ENCODE data around the gene GRN. TPM values are rescaled to one million over a fixed set of nuclear protein-coding genes. Genes with fewer than 3 reads are reported as not detected.
"Not testable (repeated sequence)": the region's sequence is repeated elsewhere in the genome, so short reads cannot be mapped to it uniquely, and the experiment has no call there.

Gene GRN
- total RNA-seq, 4 donors from 2014 or later: 546 to 1,119 (median 694) TPM

GRCh38 chr17:44345454-44346026 lies 438 bp downstream of the GRN start:
- H3K27me3 ChIP-seq: no peaks in the 10 kb centered on the region
- intact Hi-C loops (cut with DNase I; ENCODE audit: low total_unique reads): no loop called here
- H3K4me3 ChIP-seq: peak overlapping the region; percentile 57 to 98 (median 86)
- TF ChIP-seq CTCF (IDR thresholded peaks at IDR 0.05): peak; percentile 24 to 37 (median 29)
- TF ChIP-seq POLR2A (IDR thresholded peaks at IDR 0.05): peak; percentile 70
- no peak for TF ChIP-seq EP300 (IDR thresholded peaks at IDR 0.05; ENCODE audit: low read depth)
- TF ChIP-seq POLR2AphosphoS5 (IDR thresholded peaks at IDR 0.05): peak in 1 of 3 donors; percentile 13
- DNase-seq: peak; percentile 66
- 3% methylated on average over 18 of the region's 21 CpGs; no CpG with 5 or more reads in 1 of the 2 donors for WGBS, 2 donors (ENCODE audit: low coverage in 1 of 2)
- no peaks in the 10 kb centered on the region for H3K9me3 ChIP-seq
- no peaks in the 10 kb centered on the region for H3K36me3 ChIP-seq
- in situ Hi-C loops (cut with MboI; ENCODE audit: low pct_ligation_motif_present in 1 of 4, low pct_unique_long_range_greater_than_20kb in 1 of 4, low sequenced_read_pairs in 3 of 4): no loop called here
- peaks cover 7 to 24% (median 18%) of the 10 kb centered on the region in 4 donors for H3K4me1 ChIP-seq
- peak overlapping the region; percentile 89 to 97 (median 94) for H3K27ac ChIP-seq

GRCh38 chr17:44346064-44346844 lies 1.2 kb downstream of the GRN start:
- intact Hi-C loops (cut with DNase I; ENCODE audit: low total_unique reads) (no loop called here), in situ Hi-C loops (cut with MboI; ENCODE audit: low pct_ligation_motif_present in 1 of 4, low pct_unique_long_range_greater_than_20kb in 1 of 4, low sequenced_read_pairs in 3 of 4) (no loop called here)
- peak overlapping the region; percentile 89 to 97 (median 94) for H3K27ac ChIP-seq
- DNase-seq: no peak
- H3K27me3 ChIP-seq: no peaks in the 10 kb centered on the region
- H3K4me1 ChIP-seq: peaks cover 7 to 24% (median 18%) of the 10 kb centered on the region in 4 donors
- no peaks in the 10 kb centered on the region for H3K36me3 ChIP-seq
- no peaks in the 10 kb centered on the region for H3K9me3 ChIP-seq
- WGBS, 2 donors (ENCODE audit: low coverage in 1 of 2): 70 to 100% methylated on average over 1 to 13 of the region's 13 CpGs
- TF ChIP-seq CTCF (IDR thresholded peaks at IDR 0.05) (no peak), POLR2AphosphoS5 (IDR thresholded peaks at IDR 0.05) (no peak)
- peak overlapping the region; percentile 57 to 98 (median 86) for H3K4me3 ChIP-seq

GRCh38 chr17:44347206-44348055 lies 2.3 kb downstream of the GRN start:
- Histone ChIP-seq H3K27ac (peak overlapping the region in 2 of 4 donors; percentile 17 to 28), H3K4me1 (peaks cover 7 to 24% (median 18%) of the 10 kb centered on the region in 4 donors)
- DNase-seq; in situ Hi-C loops (cut with MboI; ENCODE audit: low pct_ligation_motif_present in 1 of 4, low pct_unique_long_range_greater_than_20kb in 1 of 4, low sequenced_read_pairs in 3 of 4); H3K36me3 ChIP-seq; H3K4me3 ChIP-seq; H3K9me3 ChIP-seq; H3K27me3 ChIP-seq: not testable (repeated sequence)
- WGBS, 2 donors (ENCODE audit: low coverage in 1 of 2): 61 to 71% methylated on average over 4 to 18 of the region's 18 CpGs
- intact Hi-C loops (cut with DNase I; ENCODE audit: low total_unique reads): loop anchor here (1.0 kb wide), 1 partner anchor 23 kb away; the partner anchor contains the start of gene SLC25A39

GRCh38 chr17:44348234-44348987 lies 3.3 kb downstream of the GRN start:
- Histone ChIP-seq H3K36me3 (peaks cover 0 to 9% (median 0%) of the 10 kb centered on the region in 4 donors), H3K9me3 (no peaks in the 10 kb centered on the region), H3K4me1 (peaks cover 7 to 24% (median 20%) of the 10 kb centered on the region in 4 donors), H3K27me3 (no peaks in the 10 kb centered on the region), H3K27ac (no peak overlapping the region), H3K4me3 (no peak overlapping the region)
- DNase-seq: peak; percentile 48
- TF ChIP-seq POLR2AphosphoS5 (IDR thresholded peaks at IDR 0.05) (no peak), POLR2A (IDR thresholded peaks at IDR 0.05) (no peak), EP300 (IDR thresholded peaks at IDR 0.05; ENCODE audit: low read depth) (no peak), CTCF (IDR thresholded peaks at IDR 0.05) (no peak)
- 40 to 79% methylated on average over 1 to 9 of the region's 9 CpGs for WGBS, 2 donors (ENCODE audit: low coverage in 1 of 2)
- intact Hi-C loops (cut with DNase I; ENCODE audit: low total_unique reads) (no loop called here), in situ Hi-C loops (cut with MboI; ENCODE audit: low pct_ligation_motif_present in 1 of 4, low pct_unique_long_range_greater_than_20kb in 1 of 4, low sequenced_read_pairs in 3 of 4) (no loop called here)
